Panc1 (cell line): Measurements from ENCODE around the gene MYH11.

ENCODE experiments used
- SIN3A ChIP-seq: IDR thresholded peaks from 2 replicates; pipeline ENCODE4 v1.6.1; 2012; ENCODE audit warnings: low read depth, mild to moderate bottlenecking, low read length, moderate library complexity, borderline replicate concordance; ENCODE audit not compliant: insufficient read depth
- TCF7L2 ChIP-seq: IDR thresholded peaks from 2 replicates; pipeline ENCODE4 v1.6.1; 2011; ENCODE audit warnings: mild to moderate bottlenecking, low read depth, low read length, inconsistent platforms
- TF ChIP-seq, protein P1 (sequence below): fragments of 450-650 bp; IDR thresholded peaks from 2 replicates; pipeline ENCODE4 v1.5.1; 2017; ENCODE audit warnings: mild to moderate bottlenecking

DNA sequence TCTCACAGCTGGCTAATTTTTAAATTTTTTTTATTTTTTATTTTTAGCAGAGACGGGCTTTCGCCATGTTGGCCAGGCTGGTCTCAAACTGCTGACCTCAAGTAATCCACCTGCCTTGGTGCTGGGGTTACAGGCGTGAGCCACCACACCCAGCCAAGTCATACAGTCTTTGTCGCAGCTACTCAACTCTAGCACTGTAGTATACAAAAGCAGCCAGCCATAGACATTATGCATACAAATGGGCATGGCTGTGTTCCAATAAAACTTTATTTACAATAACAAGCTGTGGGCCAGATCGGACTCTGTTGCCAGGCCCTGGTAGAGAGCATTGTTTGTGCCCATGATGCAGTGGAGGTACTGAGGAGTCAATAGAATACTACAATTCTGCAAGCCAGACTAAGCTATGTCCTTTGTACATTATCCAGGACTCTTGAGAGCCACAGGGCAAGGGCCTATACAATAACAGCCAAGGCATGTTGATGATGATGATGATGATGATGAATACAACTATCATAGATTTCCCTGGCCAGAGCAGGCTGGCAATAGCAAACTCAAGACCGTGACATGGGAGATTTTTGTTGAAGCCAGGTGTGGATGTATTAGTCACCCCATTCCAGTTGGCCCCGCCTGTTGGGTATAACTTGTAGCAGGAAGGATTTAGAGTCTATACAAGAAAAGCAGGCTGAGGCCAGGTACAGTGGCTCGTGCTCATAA is 101.8 kb downstream of the MYH11 start:
- TF ChIP-seq SIN3A = no peak
- TF ChIP-seq, protein P1, sequence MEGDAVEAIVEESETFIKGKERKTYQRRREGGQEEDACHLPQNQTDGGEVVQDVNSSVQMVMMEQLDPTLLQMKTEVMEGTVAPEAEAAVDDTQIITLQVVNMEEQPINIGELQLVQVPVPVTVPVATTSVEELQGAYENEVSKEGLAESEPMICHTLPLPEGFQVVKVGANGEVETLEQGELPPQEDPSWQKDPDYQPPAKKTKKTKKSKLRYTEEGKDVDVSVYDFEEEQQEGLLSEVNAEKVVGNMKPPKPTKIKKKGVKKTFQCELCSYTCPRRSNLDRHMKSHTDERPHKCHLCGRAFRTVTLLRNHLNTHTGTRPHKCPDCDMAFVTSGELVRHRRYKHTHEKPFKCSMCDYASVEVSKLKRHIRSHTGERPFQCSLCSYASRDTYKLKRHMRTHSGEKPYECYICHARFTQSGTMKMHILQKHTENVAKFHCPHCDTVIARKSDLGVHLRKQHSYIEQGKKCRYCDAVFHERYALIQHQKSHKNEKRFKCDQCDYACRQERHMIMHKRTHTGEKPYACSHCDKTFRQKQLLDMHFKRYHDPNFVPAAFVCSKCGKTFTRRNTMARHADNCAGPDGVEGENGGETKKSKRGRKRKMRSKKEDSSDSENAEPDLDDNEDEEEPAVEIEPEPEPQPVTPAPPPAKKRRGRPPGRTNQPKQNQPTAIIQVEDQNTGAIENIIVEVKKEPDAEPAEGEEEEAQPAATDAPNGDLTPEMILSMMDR = no peak
- TF ChIP-seq TCF7L2 = no peak
